WTC11 (cell line): Measurements from ENCODE around the gene FMNL2. TPM values are rescaled to one million over a fixed set of nuclear protein-coding genes. Genes with fewer than 3 reads are reported as not detected.

Experiments used
- ATAC-seq: fragments of 200-7000 bp; cut with Tn5 transposase; 2 replicates; pipeline ENCODE4 v1.10.0; 2021; ENCODE audit warnings: mild to moderate bottlenecking, moderate library complexity
- CTCF ChIA-PET: fragments of 300-600 bp; sonication (Branson Sonifier 250); formaldehyde crosslinking; loops from one replicate; lab custom pipeline; 2021; ENCODE audit warnings: antibody characterized with exemption; lab: Charles Lee
- POLR2A ChIA-PET: fragments of 350-600 bp; sonication (Branson Sonifier 250); formaldehyde crosslinking; loops from one replicate; lab custom pipeline; 2021; ENCODE audit warnings: antibody characterized with exemption; lab: Charles Lee
- DNase-seq: peaks from one replicate; pipeline ENCODE4 v3.0.0; 2021; ENCODE audit warnings: low spot score
- H3K27ac Mint-ChIP-seq: 2 replicates; pipeline ENCODE4 v1.8.0; 2021; ENCODE audit warnings: mixed read lengths
- H3K27me3 Mint-ChIP-seq: 2 replicates; pipeline ENCODE4 v1.8.0; 2021; ENCODE audit warnings: low read depth, mild to moderate bottlenecking, moderate library complexity, mixed read lengths
- H3K36me3 Mint-ChIP-seq: 2 replicates; pipeline ENCODE4 v1.8.0; 2021; ENCODE audit warnings: mixed read lengths
- H3K4me1 Mint-ChIP-seq: 2 replicates; pipeline ENCODE4 v1.8.0; 2022; ENCODE audit warnings: mixed read lengths
- H3K4me3 Mint-ChIP-seq: 2 replicates; pipeline ENCODE4 v1.8.0; 2021; ENCODE audit warnings: mild to moderate bottlenecking, moderate library complexity, mixed read lengths
- H3K9me3 Mint-ChIP-seq: 2 replicates; pipeline ENCODE4 v1.8.0; 2021; ENCODE audit warnings: mixed read lengths
- IRF1 ChIP-seq: sonication (generic); formaldehyde crosslinking; IDR thresholded peaks from 2 replicates; pipeline ENCODE4 v1.8.0; 2023; ENCODE audit warnings: missing genetic modification reagents
- KAT7 ChIP-seq: sonication (generic); formaldehyde crosslinking; IDR thresholded peaks from 2 replicates; pipeline ENCODE4 v1.8.1; 2023; ENCODE audit warnings: missing genetic modification reagents, mild to moderate bottlenecking, borderline replicate concordance
- NFATC4 ChIP-seq: fragments of 250-450 bp; sonication (Bioruptor Pico); IDR thresholded peaks from 2 replicates; pipeline ENCODE4 v1.9.0; 2021; ENCODE audit warnings: mild to moderate bottlenecking
- TCF7 ChIP-seq: sonication (generic); formaldehyde crosslinking; IDR thresholded peaks from 2 replicates; pipeline ENCODE4 v1.8.0; 2022; ENCODE audit warnings: mild to moderate bottlenecking, low read depth, missing genetic modification reagents, moderate library complexity
- TP53 ChIP-seq: sonication (generic); formaldehyde crosslinking; IDR thresholded peaks from 2 replicates; pipeline ENCODE4 v1.8.1; 2023; ENCODE audit warnings: mild to moderate bottlenecking, missing genetic modification reagents
- ZNF232 ChIP-seq: sonication (generic); formaldehyde crosslinking; IDR thresholded peaks from 2 replicates; pipeline ENCODE4 v1.8.0; 2022; ENCODE audit warnings: mild to moderate bottlenecking, missing genetic modification reagents
- total RNA-seq: library from RNA; stranded (reverse); gene quantifications from 3 replicates; pipeline ENCODE4 v1.2.3, GENCODE V29; 2021
- TF ChIP-seq, protein P1 (sequence below): sonication (generic); formaldehyde crosslinking; IDR thresholded peaks from 2 replicates; pipeline ENCODE4 v1.8.0; 2023; ENCODE audit warnings: mild to moderate bottlenecking, missing genetic modification reagents
- TF ChIP-seq, protein P2 (sequence below): fragments of 250-450 bp; sonication (Bioruptor Pico); IDR thresholded peaks from 2 replicates; pipeline ENCODE4 v1.9.0; 2021; ENCODE audit warnings: mild to moderate bottlenecking
- TF ChIP-seq, protein P3 (sequence below): sonication (generic); formaldehyde crosslinking; IDR thresholded peaks from 2 replicates; pipeline ENCODE4 v1.8.1; 2023; ENCODE audit warnings: mild to moderate bottlenecking, moderate library complexity, missing genetic modification reagents
- TF ChIP-seq, protein P4 (sequence below): sonication (generic); formaldehyde crosslinking; IDR thresholded peaks from 2 replicates; pipeline ENCODE4 v1.8.1; 2022; ENCODE audit warnings: mild to moderate bottlenecking, moderate library complexity, missing genetic modification reagents
- TF ChIP-seq, protein P5 (sequence below): sonication (generic); formaldehyde crosslinking; IDR thresholded peaks from 2 replicates; pipeline ENCODE4 v1.8.0; 2022; ENCODE audit warnings: missing genetic modification reagents

Gene FMNL2
- total RNA-seq, 1 experiment from 2014 or later, result 43.0 TPM

GRCh38 chr2:152549423-152549822 is 214.4 kb downstream of the FMNL2 start (continued):
- no peak for TF ChIP-seq IRF1 (CRISPR knock-in tag)
- TF ChIP-seq, protein P1, sequence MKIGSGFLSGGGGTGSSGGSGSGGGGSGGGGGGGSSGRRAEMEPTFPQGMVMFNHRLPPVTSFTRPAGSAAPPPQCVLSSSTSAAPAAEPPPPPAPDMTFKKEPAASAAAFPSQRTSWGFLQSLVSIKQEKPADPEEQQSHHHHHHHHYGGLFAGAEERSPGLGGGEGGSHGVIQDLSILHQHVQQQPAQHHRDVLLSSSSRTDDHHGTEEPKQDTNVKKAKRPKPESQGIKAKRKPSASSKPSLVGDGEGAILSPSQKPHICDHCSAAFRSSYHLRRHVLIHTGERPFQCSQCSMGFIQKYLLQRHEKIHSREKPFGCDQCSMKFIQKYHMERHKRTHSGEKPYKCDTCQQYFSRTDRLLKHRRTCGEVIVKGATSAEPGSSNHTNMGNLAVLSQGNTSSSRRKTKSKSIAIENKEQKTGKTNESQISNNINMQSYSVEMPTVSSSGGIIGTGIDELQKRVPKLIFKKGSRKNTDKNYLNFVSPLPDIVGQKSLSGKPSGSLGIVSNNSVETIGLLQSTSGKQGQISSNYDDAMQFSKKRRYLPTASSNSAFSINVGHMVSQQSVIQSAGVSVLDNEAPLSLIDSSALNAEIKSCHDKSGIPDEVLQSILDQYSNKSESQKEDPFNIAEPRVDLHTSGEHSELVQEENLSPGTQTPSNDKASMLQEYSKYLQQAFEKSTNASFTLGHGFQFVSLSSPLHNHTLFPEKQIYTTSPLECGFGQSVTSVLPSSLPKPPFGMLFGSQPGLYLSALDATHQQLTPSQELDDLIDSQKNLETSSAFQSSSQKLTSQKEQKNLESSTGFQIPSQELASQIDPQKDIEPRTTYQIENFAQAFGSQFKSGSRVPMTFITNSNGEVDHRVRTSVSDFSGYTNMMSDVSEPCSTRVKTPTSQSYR (CRISPR knock-in tag), result no peak
- TF ChIP-seq, protein P2, sequence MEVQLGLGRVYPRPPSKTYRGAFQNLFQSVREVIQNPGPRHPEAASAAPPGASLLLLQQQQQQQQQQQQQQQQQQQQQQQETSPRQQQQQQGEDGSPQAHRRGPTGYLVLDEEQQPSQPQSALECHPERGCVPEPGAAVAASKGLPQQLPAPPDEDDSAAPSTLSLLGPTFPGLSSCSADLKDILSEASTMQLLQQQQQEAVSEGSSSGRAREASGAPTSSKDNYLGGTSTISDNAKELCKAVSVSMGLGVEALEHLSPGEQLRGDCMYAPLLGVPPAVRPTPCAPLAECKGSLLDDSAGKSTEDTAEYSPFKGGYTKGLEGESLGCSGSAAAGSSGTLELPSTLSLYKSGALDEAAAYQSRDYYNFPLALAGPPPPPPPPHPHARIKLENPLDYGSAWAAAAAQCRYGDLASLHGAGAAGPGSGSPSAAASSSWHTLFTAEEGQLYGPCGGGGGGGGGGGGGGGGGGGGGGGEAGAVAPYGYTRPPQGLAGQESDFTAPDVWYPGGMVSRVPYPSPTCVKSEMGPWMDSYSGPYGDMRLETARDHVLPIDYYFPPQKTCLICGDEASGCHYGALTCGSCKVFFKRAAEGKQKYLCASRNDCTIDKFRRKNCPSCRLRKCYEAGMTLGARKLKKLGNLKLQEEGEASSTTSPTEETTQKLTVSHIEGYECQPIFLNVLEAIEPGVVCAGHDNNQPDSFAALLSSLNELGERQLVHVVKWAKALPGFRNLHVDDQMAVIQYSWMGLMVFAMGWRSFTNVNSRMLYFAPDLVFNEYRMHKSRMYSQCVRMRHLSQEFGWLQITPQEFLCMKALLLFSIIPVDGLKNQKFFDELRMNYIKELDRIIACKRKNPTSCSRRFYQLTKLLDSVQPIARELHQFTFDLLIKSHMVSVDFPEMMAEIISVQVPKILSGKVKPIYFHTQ (CRISPR knock-in tag), result no peak
- TF ChIP-seq, protein P3, sequence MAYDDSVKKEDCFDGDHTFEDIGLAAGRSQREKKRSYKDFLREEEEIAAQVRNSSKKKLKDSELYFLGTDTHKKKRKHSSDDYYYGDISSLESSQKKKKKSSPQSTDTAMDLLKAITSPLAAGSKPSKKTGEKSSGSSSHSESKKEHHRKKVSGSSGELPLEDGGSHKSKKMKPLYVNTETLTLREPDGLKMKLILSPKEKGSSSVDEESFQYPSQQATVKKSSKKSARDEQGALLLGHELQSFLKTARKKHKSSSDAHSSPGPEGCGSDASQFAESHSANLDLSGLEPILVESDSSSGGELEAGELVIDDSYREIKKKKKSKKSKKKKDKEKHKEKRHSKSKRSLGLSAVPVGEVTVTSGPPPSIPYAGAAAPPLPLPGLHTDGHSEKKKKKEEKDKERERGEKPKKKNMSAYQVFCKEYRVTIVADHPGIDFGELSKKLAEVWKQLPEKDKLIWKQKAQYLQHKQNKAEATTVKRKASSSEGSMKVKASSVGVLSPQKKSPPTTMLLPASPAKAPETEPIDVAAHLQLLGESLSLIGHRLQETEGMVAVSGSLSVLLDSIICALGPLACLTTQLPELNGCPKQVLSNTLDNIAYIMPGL (CRISPR knock-in tag), result no peak
- TF ChIP-seq, protein P4, sequence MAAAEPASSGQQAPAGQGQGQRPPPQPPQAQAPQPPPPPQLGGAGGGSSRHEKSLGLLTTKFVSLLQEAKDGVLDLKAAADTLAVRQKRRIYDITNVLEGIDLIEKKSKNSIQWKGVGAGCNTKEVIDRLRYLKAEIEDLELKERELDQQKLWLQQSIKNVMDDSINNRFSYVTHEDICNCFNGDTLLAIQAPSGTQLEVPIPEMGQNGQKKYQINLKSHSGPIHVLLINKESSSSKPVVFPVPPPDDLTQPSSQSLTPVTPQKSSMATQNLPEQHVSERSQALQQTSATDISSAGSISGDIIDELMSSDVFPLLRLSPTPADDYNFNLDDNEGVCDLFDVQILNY (CRISPR knock-in tag), result no peak

GRCh38 chr2:152550386-152550785 is 215.4 kb downstream of the FMNL2 start:
- no peak overlapping the region for H3K27ac Mint-ChIP-seq
- CTCF ChIA-PET, result no interaction called here
- no peak overlapping the region for H3K4me3 Mint-ChIP-seq
- TF ChIP-seq, protein P5, sequence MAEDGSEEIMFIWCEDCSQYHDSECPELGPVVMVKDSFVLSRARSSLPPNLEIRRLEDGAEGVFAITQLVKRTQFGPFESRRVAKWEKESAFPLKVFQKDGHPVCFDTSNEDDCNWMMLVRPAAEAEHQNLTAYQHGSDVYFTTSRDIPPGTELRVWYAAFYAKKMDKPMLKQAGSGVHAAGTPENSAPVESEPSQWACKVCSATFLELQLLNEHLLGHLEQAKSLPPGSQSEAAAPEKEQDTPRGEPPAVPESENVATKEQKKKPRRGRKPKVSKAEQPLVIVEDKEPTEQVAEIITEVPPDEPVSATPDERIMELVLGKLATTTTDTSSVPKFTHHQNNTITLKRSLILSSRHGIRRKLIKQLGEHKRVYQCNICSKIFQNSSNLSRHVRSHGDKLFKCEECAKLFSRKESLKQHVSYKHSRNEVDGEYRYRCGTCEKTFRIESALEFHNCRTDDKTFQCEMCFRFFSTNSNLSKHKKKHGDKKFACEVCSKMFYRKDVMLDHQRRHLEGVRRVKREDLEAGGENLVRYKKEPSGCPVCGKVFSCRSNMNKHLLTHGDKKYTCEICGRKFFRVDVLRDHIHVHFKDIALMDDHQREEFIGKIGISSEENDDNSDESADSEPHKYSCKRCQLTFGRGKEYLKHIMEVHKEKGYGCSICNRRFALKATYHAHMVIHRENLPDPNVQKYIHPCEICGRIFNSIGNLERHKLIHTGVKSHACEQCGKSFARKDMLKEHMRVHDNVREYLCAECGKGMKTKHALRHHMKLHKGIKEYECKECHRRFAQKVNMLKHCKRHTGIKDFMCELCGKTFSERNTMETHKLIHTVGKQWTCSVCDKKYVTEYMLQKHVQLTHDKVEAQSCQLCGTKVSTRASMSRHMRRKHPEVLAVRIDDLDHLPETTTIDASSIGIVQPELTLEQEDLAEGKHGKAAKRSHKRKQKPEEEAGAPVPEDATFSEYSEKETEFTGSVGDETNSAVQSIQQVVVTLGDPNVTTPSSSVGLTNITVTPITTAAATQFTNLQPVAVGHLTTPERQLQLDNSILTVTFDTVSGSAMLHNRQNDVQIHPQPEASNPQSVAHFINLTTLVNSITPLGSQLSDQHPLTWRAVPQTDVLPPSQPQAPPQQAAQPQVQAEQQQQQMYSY, result no peak
- no peak for TF ChIP-seq TP53
- TF ChIP-seq, protein P3 (CRISPR knock-in tag), result no peak
- TF ChIP-seq NFATC4 (CRISPR knock-in tag), result no peak
- no peak for TF ChIP-seq ZNF232
- TF ChIP-seq TCF7 (CRISPR knock-in tag), result no peak
- no peak for TF ChIP-seq KAT7 (CRISPR knock-in tag)
- H3K27me3 Mint-ChIP-seq, result no peaks in the 10 kb centered on the region
- no peak for DNase-seq
- H3K9me3 Mint-ChIP-seq, result no peaks in the 10 kb centered on the region
- POLR2A ChIA-PET, result no interaction called here
- H3K4me1 Mint-ChIP-seq, result peaks cover 11% of the 10 kb centered on the region
- ATAC-seq, result no peak
- no peaks in the 10 kb centered on the region for H3K36me3 Mint-ChIP-seq
